ENCODE results near the gene MED12L.

DNA sequence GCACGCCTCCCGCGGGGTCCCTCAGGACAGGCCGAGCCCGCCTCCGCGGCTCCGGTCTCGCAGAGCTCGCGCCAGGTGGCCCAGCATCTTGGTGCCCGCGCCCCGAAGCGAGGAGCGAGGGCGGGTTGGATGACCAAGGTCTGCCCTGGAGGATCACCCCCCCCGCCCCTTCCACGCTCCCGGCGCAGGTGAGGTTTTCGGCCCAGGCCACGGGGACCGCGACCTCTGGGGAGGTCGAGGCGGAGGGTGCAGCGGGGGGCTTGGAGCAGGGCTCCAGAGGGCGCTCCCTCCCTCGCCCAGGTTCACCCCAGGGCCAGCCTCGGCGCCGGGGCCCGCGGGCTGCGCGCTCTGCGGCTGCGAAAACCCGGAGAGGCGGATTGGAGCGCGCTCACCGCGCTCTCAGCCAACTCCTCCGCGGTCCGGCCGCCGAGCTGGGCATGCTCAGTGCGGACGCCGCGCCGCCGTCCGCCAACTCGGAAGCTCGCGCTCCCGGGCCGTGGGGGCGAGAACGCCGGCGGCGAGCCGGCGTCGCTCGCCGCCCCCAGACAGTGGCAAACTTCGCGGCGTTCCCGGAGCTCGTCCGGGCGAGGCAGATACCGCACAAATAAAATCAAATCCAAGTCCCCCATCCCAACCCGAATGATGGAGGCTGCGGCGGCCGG is at the start of gene MED12L:
- TF ChIP-seq, protein P1, sequence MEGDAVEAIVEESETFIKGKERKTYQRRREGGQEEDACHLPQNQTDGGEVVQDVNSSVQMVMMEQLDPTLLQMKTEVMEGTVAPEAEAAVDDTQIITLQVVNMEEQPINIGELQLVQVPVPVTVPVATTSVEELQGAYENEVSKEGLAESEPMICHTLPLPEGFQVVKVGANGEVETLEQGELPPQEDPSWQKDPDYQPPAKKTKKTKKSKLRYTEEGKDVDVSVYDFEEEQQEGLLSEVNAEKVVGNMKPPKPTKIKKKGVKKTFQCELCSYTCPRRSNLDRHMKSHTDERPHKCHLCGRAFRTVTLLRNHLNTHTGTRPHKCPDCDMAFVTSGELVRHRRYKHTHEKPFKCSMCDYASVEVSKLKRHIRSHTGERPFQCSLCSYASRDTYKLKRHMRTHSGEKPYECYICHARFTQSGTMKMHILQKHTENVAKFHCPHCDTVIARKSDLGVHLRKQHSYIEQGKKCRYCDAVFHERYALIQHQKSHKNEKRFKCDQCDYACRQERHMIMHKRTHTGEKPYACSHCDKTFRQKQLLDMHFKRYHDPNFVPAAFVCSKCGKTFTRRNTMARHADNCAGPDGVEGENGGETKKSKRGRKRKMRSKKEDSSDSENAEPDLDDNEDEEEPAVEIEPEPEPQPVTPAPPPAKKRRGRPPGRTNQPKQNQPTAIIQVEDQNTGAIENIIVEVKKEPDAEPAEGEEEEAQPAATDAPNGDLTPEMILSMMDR (IDR thresholded peaks at IDR 0.05) = no peak
- TF ChIP-seq POLR2A (IDR thresholded peaks at IDR 0.05) = no peak
- no peak for TF ChIP-seq POLR2AphosphoS5 (IDR thresholded peaks at IDR 0.05)

All from breast epithelium (tissue), 3 donors.